Liver (tissue), 3 donors: Measurements from ENCODE around the gene RBFOX1.

Experiments
- EGR1 ChIP-seq, 2 donors: IDR thresholded peaks; 2 replicates each; pipeline ENCODE4 v1.6.1; 2016 to 2018; ENCODE audit warnings: antibody characterized with exemption in 2 of 2, low read depth in 2 of 2
- GABPA ChIP-seq, 2 donors: IDR thresholded peaks in 1 of 2; conservative IDR thresholded peaks in 1 of 2; 2 replicates each; pipeline ENCODE4 v1.6.1; 2016; ENCODE audit warnings: antibody characterized with exemption in 2 of 2, mild to moderate bottlenecking in 1 of 2, moderate library complexity in 1 of 2
- HNF4G ChIP-seq: IDR thresholded peaks from 2 replicates; pipeline ENCODE4 v1.6.1; 2016; ENCODE audit warnings: antibody characterized with exemption
- JUND ChIP-seq, 2 donors: IDR thresholded peaks; 2 replicates each; pipeline ENCODE4 v1.6.1; 2016; ENCODE audit warnings: antibody characterized with exemption in 2 of 2
- SP1 ChIP-seq: IDR thresholded peaks from 2 replicates; pipeline ENCODE4 v1.6.1; 2018; ENCODE audit warnings: antibody characterized with exemption, mild to moderate bottlenecking
- TAF1 ChIP-seq: conservative IDR thresholded peaks from 2 replicates; pipeline ENCODE4 v1.6.1; 2016; ENCODE audit warnings: antibody characterized with exemption, mild to moderate bottlenecking
- ZBTB33 ChIP-seq: IDR thresholded peaks from 2 replicates; pipeline ENCODE4 v1.6.1; 2016; ENCODE audit warnings: antibody characterized with exemption
- TF ChIP-seq, protein P1 (sequence below): fragments of 150-350 bp; IDR thresholded peaks from 2 replicates; pipeline ENCODE4 v1.5.1; 2017; ENCODE audit warnings: improper control_type of control experiment, low read depth, low read length; ENCODE audit not compliant: missing input control
- TF ChIP-seq, protein P2 (sequence below): IDR thresholded peaks from 2 replicates; pipeline ENCODE4 v1.6.1; 2016; ENCODE audit warnings: antibody characterized with exemption, mild to moderate bottlenecking
- TF ChIP-seq, protein P3 (sequence below): IDR thresholded peaks from 2 replicates; pipeline ENCODE4 v1.6.1; 2016; ENCODE audit warnings: antibody characterized with exemption
- TF ChIP-seq, protein P4 (sequence below): IDR thresholded peaks from 2 replicates; pipeline ENCODE4 v1.6.1; 2016; ENCODE audit warnings: antibody characterized with exemption
- donor health status: healthy.
- donor health status: healthy.

GRCh38 chr16:7372095-7372494, 39.5 kb downstream of the RBFOX1 start:
- TF ChIP-seq, protein P1, sequence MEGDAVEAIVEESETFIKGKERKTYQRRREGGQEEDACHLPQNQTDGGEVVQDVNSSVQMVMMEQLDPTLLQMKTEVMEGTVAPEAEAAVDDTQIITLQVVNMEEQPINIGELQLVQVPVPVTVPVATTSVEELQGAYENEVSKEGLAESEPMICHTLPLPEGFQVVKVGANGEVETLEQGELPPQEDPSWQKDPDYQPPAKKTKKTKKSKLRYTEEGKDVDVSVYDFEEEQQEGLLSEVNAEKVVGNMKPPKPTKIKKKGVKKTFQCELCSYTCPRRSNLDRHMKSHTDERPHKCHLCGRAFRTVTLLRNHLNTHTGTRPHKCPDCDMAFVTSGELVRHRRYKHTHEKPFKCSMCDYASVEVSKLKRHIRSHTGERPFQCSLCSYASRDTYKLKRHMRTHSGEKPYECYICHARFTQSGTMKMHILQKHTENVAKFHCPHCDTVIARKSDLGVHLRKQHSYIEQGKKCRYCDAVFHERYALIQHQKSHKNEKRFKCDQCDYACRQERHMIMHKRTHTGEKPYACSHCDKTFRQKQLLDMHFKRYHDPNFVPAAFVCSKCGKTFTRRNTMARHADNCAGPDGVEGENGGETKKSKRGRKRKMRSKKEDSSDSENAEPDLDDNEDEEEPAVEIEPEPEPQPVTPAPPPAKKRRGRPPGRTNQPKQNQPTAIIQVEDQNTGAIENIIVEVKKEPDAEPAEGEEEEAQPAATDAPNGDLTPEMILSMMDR: no peak
- TF ChIP-seq GABPA (IDR thresholded peaks at IDR 0.05 in 1 of 2, conservative IDR thresholded peaks at IDR 0.05 in 1 of 2) (no peak), SP1 (no peak), ZBTB33 (no peak), JUND (IDR thresholded peaks at IDR 0.05) (no peak), EGR1 (IDR thresholded peaks at IDR 0.05; ENCODE audit: low read depth in 2 of 2) (no peak), TAF1 (no peak), HNF4G (no peak)
- TF ChIP-seq, protein P2, sequence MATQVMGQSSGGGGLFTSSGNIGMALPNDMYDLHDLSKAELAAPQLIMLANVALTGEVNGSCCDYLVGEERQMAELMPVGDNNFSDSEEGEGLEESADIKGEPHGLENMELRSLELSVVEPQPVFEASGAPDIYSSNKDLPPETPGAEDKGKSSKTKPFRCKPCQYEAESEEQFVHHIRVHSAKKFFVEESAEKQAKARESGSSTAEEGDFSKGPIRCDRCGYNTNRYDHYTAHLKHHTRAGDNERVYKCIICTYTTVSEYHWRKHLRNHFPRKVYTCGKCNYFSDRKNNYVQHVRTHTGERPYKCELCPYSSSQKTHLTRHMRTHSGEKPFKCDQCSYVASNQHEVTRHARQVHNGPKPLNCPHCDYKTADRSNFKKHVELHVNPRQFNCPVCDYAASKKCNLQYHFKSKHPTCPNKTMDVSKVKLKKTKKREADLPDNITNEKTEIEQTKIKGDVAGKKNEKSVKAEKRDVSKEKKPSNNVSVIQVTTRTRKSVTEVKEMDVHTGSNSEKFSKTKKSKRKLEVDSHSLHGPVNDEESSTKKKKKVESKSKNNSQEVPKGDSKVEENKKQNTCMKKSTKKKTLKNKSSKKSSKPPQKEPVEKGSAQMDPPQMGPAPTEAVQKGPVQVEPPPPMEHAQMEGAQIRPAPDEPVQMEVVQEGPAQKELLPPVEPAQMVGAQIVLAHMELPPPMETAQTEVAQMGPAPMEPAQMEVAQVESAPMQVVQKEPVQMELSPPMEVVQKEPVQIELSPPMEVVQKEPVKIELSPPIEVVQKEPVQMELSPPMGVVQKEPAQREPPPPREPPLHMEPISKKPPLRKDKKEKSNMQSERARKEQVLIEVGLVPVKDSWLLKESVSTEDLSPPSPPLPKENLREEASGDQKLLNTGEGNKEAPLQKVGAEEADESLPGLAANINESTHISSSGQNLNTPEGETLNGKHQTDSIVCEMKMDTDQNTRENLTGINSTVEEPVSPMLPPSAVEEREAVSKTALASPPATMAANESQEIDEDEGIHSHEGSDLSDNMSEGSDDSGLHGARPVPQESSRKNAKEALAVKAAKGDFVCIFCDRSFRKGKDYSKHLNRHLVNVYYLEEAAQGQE: no peak
- TF ChIP-seq, protein P3, sequence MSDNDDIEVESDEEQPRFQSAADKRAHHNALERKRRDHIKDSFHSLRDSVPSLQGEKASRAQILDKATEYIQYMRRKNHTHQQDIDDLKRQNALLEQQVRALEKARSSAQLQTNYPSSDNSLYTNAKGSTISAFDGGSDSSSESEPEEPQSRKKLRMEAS: no peak
- TF ChIP-seq, protein P4, sequence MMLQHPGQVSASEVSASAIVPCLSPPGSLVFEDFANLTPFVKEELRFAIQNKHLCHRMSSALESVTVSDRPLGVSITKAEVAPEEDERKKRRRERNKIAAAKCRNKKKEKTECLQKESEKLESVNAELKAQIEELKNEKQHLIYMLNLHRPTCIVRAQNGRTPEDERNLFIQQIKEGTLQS: no peak
